ENCODE data around the gene CNNM4.

Gene CNNM4

GRCh38 chr2:96810783-96811192, 50.1 kb downstream of the CNNM4 start:
- no peak for DNase-seq (ENCODE audit: low spot score)

- DNase-seq (ENCODE audit: low spot score) = no peak
Measured at GRCh38 chr2:96811917-96812316, 51.2 kb downstream of the CNNM4 start.

- DNase-seq (ENCODE audit: low spot score) = no peak
Measured at GRCh38 chr2:96813656-96814055, 53.0 kb downstream of the CNNM4 start.

GRCh38 chr2:96815326-96816126, 54.8 kb downstream of the CNNM4 start:
- DNase-seq (ENCODE audit: low spot score) = no peak

DNA sequence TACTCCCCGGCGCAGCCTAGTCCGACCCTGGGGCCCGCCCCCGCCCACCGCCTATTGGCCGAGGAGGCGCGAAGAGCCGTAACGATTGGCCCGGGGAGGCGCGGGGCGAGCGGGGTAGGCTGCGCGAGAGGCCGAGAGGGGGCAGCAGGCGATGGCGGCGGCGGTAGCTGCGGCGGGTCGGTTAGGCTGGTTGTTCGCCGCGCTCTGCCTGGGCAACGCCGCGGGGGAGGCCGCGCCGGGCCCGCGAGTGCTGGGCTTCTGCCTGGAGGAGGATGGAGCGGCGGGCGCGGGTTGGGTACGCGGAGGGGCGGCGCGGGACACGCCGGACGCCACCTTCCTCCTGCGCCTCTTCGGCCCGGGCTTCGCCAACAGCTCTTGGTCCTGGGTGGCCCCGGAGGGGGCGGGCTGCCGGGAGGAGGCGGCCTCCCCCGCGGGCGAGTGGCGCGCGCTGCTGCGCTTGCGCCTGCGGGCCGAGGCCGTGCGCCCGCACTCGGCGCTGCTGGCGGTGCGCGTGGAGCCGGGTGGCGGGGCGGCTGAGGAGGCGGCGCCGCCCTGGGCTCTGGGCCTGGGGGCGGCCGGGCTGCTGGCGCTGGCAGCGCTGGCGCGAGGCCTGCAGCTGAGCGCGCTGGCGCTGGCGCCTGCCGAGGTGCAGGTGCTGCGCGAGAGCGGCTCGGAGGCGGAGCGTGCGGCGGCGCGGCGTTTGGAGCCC, 55.6 kb downstream of the CNNM4 start, which contains the start of gene CNNM3:
TSS of gene CNNM3 (plus strand) at position 142 of the 709 bp plus-strand sequence. CDS start at position 152, 10 bp downstream.
- DNase-seq (ENCODE audit: low spot score) = peak; percentile 95

DNA sequence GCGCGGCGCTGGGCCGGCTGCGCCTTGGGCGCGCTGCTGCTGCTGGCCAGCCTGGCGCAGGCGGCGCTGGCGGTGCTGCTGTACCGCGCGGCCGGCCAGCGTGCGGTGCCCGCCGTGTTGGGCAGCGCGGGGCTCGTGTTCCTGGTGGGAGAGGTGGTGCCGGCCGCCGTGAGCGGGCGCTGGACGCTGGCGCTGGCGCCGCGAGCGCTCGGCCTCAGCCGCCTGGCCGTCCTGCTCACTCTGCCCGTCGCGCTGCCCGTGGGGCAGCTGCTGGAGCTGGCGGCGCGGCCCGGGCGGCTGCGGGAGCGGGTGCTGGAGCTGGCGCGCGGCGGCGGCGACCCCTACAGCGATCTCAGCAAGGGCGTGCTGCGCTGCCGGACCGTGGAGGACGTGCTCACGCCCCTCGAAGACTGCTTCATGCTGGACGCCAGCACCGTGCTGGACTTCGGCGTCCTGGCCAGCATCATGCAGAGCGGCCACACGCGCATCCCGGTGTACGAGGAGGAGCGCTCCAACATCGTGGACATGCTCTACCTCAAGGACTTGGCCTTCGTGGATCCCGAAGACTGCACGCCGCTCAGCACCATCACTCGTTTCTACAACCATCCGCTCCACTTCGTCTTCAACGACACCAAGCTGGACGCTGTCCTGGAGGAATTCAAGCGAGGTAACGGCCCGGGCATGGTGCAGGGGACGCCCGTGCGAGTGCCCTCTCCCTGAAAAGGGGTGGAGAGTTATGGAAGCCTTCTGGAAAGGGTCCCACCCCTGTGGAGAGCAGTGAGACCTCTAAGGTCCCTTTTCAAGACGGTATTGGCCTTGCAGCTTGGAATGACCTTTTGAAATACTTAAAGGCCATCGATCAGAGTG, 56.4 kb downstream of the CNNM4 start:
- no peak for DNase-seq (ENCODE audit: low spot score)

GRCh38 chr2:96817882-96818281, 57.2 kb downstream of the CNNM4 start:
- DNase-seq (ENCODE audit: low spot score) = no peak

- DNase-seq (ENCODE audit: low spot score) = peak; percentile 59
Measured at GRCh38 chr2:96819128-96819875, 58.6 kb downstream of the CNNM4 start.

- DNase-seq (ENCODE audit: low spot score) = no peak
Measured at GRCh38 chr2:96819876-96820511, 59.3 kb downstream of the CNNM4 start.

GRCh38 chr2:96821113-96821675, 60.5 kb downstream of the CNNM4 start:
- no peak for DNase-seq (ENCODE audit: low spot score)

- no peak for DNase-seq (ENCODE audit: low spot score)
Measured at GRCh38 chr2:96822786-96823185, 62.1 kb downstream of the CNNM4 start.

DNA sequence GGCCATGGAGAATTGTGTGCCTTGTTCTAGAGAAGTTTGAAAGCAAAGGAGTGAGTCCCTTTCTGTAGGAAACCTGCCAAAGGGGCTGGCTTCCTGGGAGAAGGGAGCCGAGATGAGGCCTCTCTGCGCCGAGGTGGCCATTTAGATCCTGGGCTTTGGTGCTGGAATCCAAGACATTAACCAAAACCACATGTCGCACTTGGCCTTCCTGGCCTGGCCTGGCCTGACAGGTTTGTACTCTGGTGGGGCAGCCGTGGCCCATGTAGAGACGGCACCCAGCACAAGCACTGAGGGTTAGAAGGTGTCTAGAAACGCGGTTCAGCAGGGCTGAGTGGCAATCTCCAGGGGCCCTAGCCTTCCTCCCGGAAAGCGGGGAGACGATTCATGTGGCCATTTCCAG, 62.5 kb downstream of the CNNM4 start:
- no peak for DNase-seq (ENCODE audit: low spot score)

- no peak for DNase-seq (ENCODE audit: low spot score)
Measured at GRCh38 chr2:96824079-96824870, 63.6 kb downstream of the CNNM4 start.

DNA sequence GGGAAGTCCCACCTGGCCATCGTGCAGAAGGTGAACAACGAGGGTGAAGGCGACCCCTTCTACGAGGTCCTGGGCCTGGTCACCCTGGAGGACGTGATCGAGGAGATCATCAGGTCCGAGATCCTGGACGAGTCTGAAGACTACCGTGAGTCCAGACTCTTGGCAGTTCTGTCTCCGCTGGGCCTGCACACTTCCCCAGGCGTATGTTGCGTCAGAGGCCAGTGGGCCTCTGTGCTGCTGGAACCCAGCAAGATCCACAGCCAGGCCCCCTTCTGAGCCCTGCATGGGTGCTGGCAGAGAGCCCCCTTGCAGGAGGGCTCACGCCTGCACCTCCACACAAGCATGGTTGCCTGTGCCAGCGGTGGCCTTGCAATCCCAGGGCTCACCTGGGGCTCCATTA, 64.4 kb downstream of the CNNM4 start:
- DNase-seq (ENCODE audit: low spot score) = no peak

DNA sequence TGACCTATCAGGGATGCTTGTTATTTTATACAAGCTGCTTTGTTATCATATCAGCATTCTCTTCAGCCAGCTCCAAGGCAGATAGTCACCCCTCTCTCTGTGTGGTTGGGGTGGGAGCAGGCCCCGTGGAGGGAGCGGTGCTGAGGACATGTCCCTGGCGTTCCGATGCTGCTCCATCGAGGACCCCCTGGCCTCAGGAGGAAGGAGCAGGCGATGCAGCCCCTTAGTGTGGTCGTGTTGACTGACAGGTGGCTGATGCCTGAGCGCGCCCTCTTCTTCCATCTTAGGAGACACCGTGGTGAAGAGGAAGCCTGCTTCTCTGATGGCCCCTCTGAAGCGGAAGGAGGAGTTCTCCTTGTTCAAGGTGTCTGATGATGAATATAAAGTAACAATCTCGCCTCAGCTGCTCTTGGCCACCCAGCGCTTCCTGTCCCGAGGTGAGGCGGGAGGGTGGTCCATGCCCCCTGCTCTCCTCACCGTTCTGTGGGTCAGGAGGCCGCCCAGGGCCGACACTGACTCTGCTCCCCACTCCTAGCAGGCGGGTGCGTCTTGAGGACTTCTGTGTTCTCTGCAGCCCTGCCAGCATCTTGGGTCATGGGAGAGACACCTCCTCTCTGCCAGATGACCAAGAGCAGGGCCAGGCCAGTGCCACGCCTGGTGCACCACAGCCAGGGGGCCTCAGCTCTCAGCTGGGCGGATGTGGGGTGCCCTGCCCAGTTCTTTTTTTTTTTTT, 66.0 kb downstream of the CNNM4 start:
- DNase-seq (ENCODE audit: low spot score) = no peak

DNA sequence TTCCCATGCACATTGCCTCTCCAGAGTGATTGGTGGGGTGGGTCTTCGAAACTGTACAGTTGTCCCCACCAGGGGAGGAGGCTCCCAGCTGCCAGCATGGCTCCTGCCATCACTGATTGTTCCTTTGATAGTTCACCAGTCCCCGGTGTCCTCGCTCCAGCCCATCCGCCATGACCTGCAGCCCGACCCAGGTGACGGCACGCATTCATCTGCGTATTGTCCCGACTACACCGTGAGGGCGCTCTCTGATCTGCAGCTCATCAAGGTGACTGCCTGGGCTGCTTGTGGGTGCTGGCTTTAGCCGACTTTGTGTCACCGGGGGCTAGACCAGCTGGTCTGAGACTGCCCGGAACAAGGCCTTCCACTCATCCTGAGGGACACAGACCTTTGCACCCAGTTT, 67.7 kb downstream of the CNNM4 start:
- no peak for DNase-seq (ENCODE audit: low spot score)

- DNase-seq (ENCODE audit: low spot score) = no peak
Measured at GRCh38 chr2:96828874-96829273, 68.2 kb downstream of the CNNM4 start.

DNA sequence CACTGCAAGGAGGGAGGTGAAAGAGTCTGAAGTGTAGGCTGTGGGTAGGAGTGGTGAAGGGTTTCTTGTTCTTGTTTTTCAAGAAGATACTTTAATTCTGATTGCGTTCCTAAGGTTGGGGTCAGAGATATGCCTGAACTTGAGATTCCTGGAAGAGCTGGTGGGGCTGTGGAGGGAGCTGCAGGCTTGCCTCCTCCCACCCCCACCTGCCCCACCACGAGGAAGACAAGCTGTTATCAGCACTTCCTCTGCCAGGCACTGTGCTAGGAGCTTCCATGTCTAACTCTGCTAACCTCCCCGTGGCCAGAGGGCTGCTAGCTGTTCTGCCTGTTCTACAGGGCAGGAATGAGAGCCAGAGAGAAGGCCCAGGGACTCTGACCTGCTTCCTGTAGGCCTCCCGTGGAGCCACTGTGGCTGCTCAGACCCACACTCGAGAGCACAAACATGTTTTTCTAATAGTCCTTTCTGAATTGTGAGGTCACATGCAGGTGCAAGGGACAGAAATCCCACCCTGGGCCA, 69.4 kb downstream of the CNNM4 start:
- DNase-seq (ENCODE audit: low spot score) = no peak

GRCh38 chr2:96831679-96832078, 71.0 kb downstream of the CNNM4 start:
- no peak for DNase-seq (ENCODE audit: low spot score)

Measured in hematopoietic multipotent progenitor cell treated with erythropoietin and hydrocortisone succinate and interleukin-3 and kit ligand, for 17 days (in vitro differentiated cells).